GM19023 (cell line): Measurements from ENCODE around the gene MYH15.

Experiments used
- ATAC-seq: cut with Tn5 transposase; IDR thresholded peaks from one replicate; pipeline ENCODE4 v1.9.1; 2021; ENCODE audit warnings: mild to moderate bottlenecking, moderate library complexity; ENCODE audit not compliant: unreplicated experiment

The MYH15 gene

DNA sequence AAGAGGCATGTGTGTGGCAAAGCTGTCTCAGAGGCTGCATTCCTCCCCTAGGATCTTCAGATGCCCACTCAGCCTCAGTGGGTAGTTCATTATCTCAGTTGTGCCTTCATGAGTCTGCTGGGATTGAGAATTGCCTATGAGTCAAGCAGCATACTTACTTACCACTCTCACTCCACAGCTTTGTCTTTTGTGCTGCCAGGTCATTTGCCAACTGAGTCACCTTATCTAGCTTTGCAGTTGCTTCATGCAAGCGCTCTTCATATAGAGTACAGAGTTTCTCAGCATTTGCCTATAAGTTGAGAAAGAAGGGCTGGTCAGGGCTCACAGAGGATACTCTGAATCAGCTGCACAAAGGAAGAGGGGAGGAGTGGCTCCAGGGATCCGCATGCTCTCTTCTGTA lies 89.5 kb downstream of the MYH15 start:
- ATAC-seq = no peak

DNA sequence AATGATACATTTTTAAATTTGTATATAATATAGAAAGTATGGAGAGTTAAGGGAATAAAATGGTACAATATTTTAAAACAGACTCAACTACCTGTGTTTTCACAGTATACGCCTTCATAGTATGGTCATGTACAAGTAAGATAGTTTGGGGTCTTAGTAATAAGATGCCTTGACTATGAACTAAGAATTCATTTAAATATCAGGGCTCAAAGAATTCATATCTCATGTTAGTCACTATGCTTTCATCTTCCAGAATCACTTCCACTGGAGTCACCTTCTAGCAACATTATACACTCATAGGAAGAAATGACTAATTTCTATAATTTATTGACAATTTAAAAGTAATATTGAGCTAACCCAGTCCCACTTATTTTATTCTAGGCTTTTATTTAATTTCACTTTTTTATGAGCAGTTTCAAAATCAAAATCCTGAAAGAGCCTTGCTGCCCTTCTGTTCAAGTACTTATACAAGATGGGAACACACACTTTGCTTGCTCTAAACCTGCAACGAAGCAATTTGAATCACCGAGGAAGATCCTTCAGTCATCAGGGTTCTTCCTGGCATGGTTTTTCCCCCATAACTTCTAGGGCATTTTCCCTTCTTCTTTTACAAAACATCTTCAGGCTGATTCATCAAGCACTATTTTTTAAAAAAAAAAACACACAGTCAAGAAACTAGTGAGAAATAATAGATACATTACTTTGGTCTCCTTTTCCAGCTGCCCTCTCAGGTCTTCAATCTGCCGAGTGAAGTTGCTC lies 94.1 kb downstream of the MYH15 start:
- no peak for ATAC-seq

DNA sequence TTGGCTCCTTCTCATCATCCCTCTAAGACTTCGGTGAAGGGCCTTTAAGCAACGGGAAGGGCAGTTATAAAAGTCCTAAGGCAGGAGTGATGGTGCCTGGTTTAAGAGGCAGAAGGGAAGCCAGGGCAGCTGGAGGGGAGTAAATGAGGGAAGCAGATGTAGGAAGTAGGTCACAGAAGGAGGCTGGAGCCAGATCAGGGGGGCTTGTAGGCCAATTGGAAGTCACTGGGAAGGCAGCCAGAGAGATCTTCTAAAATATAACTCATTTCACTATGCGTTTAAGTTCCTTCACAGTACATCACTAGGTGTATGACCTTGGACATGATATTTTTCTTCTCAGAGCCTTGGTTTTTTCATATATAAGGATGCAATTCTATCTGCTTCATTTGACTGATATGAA lies 94.7 kb downstream of the MYH15 start:
- ATAC-seq = no peak

DNA sequence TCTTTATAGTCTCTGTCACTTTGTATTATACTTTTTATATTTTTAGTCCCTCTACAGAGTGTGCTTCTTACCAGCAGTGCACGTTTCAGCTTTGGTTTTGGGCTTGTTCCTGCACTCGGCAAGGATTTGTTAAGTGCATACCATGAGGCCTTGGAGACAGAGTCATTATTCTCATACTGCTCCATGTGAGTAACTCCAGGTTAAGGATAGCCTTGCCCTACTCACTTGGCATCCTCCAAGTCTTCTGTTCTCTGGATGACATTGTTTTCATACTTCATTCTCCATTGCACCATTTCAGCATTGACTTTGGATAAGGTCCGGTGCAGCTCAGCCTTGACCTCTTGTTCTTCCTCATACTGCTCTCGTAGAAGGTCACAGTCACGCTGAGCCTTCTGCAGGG lies 96.4 kb downstream of the MYH15 start:
- no peak for ATAC-seq

DNA sequence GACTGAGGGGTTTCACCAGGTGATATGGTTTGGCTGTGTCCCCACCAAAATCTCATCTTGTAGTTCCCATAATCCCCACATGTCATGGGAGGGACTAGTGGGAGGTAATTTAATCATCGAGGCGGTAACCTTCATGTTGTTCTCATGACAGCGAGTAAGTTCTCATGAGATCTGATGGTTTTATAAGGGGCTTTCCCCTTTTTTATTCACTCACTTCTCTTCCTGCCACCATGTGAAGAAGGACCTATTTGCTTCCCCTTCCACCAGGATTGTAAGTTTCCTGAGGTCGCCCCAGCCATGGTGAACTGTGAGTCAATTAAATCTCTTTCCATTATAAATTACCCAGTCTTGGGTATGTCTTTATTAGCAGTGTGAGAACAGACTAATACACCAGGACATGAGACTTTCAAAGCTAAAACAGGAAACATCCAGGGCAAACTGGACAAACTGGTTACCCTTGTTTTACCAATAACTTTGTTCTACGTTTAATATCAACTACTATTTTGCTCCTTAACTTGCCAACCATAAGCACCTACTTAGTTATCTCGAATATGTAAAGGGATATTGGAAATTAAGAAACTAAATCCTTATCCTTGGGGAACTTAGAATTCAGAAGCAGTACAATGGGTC lies 98.2 kb downstream of the MYH15 start:
- ATAC-seq = no peak

DNA sequence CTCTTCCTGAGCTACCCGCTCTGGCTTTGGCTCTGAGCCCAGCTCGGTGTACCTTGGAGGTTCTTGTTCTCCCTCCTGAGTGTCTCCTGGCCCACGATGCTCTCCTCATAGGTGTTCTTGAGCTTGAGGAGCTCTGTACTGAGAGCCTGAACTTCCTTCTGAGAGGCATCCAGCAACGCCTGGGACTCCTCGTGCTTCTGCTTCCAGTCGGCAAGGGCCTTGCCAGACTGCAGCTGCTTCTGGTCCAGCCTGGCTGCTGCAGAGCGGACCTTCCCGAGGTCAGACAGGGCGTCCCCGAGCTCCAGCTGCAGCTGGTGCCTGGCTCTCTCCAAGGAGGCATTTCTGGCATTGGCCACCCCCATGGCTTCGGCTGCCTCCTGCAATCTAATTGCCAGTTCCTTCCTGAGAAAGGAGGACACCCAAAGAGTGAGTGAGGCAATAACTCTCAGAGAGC lies 99.8 kb downstream of the MYH15 start:
- no peak for ATAC-seq

DNA sequence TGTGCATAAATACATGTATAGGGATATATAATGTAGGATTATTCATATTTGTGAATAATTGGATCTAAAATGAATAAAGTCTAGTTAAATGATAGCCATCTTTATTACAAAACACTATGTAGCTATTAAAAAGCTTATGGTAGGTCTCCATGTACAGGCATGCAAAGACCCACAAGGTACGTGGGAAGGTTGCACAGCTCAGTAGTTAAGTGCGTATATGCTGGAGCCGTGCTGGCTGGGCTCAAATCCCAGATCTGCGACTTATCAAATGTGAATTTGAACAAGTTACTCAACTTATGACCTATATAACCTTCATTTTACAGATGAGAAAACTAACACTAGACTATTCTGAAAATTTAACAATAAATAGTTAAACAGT lies 100.6 kb downstream of the MYH15 start:
- ATAC-seq = no peak

DNA sequence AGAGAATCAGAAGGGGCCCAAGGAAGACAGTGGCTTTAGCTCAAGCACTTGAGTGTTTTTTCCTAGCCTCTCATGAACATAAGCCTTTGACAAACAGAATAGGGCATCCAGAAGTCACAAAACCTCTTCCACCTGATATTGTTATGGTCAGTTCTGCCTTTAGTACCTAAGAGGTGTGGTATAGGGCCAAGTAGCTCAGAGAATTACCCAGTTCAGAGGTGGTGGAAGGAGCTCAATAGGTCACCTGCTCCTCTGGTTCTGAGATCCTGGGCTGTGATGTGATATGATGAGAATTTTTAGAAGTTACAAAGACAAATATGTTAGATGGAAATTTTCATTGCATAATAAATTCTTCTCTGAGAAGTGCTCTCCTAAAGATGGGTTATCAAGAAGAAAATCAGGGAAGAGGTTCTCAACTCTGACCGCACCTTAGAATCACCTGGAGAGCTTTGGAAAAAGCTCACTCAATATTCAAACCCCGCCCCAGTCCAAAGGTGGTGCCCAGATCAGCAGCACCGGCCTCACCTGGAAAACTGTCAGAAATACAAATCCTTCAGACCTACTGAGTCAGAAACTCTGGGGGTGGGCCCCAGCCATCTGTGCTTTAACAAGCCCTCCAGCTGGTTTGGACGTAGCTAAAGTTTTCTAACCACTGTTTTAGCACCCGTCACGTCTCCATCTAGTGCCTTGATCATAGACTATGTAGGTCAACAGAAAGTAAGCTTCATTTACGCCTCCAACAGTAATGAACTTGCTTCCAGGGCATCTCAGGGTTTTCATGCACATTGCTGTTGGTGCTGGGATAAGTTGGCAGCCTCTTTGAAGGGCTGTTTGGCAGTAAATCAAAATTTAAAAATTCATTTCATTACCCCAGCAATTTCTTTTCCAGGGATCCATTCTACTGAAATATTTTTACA lies 101.3 kb downstream of the MYH15 start:
- ATAC-seq = no peak

DNA sequence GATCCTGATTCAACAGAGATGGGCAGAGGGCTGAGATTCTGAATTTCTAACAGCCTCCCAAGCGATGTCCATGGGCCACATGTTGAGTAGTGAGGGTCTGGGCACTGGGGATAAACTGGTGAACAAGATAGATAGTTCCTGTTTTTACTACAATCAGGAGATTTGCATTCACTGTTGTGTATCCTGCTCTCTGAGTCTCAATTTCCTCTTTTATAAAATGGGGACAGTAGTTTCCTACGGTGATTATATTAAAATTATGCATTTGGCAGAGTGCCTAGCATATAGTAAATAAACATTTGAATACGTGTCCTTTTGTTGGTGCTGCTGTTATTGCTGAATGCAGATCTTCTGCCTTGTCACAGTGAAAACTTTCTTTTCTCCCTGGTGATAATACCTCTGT lies 102.5 kb downstream of the MYH15 start:
- no peak for ATAC-seq

DNA sequence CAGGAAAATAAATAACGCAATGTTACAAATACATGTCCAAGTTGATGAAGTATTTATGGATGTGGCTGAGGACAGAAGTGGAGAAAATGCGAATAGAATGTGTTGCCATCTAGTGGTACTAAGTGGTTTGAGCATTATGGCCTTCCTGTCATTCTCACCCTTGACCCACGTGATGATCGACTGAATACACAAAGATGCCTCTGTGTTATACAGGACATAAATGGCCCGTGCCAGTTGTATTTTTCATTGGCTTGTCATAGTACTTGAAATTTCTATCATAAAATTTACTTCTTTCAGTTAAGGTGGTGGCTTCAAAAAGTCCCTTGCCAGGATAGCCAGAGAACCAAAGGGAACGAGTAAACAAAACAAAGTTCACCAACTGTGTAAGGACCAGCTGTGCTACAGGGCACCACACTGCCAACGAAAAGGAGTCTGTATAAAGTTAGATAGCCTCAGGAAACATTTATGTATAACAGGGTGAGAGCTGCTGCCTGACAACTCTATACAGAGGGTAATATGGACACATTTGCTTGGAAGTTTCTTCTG lies 103.7 kb downstream of the MYH15 start:
- peak; percentile 95 for ATAC-seq

DNA sequence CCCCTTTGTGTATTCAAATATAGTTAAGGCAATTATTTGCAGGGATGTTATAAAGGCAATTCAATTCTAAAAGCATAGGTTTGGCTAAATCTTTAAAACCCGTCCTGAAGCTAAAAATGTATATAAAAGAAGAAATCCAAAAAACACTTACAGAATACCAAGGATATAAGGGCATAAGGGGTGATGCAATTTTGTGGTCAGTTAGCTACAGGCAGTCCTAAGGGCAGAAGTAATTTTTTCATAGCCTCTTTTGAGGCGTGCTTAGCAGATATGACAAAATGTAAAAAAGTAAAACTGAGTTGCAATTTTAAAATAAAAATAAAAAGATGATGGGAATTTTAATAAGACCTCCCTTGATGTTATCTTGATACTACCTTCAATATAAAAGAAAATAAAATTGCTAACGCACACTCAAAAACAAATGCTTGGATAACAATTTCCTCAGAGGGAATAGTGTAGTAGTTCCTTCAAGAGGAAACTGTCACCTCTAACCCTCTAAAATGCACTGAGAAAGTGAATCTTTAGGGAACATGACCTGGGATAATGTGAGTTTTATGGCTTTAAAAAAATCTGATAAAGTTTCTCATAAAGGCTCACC lies 104.2 kb downstream of the MYH15 start:
- ATAC-seq = peak; percentile 15

DNA sequence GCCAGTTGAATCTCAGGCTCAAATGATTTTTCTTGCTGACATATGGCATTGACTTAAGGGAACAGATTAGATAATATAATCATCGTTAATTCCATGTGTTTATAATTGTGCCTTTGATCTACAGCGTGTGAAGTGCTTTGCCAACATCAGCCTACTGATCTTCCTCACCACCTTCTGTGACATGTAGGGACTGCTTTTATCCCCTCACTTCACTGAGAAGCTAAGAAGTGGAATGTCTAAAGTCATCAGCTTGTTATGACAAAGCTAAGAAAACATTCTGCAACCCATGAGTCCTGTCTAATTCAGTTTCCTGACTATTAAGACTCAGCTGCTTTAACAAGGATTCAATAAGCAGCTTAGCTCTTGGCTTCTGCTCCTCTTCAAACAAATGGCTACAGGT lies 106.0 kb downstream of the MYH15 start:
- ATAC-seq = no peak

DNA sequence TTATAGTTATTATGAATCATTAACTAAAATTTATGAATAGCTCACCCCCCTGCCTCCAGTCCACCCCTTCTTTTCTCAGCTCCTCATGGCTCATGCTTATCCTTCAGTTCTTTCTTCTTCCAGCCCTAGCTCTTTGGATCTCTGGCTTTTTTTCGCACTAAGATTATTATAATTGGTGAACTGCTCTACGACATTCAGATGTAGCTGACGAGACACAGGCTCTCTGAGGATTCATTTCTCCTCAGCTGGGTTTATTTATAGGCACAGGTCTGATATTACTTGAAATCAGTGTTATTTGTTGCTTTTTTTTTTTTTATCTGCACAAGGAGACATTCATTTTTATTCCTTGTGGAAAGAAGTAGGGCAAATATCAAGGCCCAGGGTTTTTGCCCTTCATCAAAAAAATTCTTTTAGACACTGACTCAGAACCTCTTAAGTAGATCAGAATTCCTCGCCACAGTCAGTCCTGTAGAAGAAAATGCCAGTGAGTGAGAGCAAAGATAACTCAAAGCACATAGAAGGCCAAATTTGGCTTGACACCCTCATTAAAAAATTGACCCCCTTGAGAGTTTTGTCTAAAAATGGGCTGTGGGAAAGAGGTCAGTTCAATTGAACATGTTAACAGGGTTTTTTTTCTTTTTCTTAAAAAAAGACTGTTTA lies 106.6 kb downstream of the MYH15 start:
- no peak for ATAC-seq

DNA sequence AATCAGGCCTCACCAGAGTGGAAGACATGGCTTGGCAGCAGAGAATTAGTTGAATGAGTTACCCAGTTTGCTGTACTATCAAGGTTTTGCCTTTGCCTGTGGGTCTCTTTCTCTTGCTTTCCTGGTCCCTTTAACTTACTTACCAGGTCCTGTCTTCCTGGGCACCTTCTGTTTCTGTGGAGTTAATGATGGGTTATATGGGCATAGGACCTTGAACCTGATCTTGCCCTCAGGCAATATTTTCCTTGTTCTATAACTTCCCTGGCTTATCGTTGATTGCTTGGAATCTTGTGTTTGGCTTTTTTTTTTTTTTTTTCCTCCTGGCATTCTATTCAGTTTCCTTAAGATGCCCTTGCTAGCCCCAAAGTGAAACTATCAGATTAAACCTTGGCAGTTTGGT lies 107.2 kb downstream of the MYH15 start:
- no peak for ATAC-seq

DNA sequence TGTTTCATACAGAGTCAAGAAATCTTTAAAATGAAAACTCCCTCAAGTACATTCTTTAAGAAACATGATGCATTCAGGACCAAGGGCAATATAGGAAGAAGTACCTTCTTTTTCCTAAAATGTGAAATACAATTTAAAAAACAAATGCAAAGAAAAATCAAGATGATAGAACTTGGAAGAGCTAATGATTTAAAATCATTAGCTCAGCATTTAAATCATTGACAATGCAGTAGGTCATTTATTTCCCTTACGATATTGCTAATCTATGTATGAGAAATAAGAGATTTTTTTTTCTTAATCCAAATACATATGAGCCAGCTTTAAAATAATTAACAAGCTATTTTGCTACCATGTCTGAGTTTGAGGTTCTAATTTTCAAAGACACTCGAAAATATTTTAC lies 108.6 kb downstream of the MYH15 start:
- ATAC-seq = no peak

DNA sequence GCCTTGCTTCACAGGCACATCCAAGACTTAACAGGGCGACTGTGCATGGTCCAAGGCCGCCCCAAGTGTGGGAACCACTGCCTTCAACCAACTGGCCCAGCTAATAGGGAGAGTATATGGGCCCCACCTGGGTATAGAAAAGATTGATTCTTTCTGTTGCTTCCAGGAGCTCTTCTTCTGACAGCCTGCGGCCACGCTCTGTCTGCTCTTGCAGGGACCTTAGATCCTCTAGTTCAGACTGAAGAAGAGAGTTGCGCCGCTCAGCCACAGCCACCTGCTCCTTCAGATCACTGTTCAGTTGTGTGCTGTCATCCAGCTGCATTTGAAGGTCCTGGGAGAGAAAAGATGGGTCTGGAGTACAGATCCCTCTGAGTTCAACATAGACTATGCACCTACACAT lies 111.9 kb downstream of the MYH15 start:
- no peak for ATAC-seq

DNA sequence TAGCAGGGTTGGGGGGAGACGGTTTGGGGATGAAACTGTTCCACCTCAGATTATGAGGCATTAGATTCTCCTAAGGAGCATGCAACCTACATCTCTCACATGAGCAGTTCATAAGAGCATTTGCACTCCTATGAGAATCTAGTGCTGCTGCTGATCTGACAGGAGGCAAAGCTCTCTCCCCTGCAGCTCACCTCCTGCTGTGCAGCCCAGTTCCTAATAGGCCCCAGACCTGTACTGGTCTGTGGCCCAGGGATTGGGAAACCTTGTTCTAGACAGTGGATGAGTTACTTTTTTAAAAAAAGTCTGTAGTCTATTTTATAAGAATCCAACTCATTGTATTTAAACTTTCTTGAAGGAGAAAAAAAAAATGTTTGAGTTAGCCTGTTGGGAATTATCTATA lies 114.1 kb downstream of the MYH15 start:
- ATAC-seq = no peak

DNA sequence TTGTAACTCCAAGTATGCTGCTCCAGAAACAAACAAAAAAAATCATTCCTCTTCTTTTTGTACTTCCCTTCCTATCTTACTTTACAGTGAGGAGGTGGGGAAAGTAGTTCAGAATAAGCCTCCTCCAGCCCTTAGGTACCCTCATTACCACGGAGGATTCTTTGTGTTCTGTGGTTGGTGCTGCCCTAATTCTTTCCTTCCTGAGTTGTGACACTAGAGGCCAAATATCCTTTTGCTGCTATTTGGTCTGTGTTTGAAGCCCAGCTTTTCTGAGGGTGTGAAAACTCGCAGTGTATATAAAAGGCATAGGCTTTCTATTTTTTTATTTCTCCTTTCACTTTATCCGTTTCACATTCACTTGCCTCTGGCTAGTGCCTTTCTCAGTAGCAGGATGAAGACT lies 115.8 kb downstream of the MYH15 start:
- no peak for ATAC-seq

DNA sequence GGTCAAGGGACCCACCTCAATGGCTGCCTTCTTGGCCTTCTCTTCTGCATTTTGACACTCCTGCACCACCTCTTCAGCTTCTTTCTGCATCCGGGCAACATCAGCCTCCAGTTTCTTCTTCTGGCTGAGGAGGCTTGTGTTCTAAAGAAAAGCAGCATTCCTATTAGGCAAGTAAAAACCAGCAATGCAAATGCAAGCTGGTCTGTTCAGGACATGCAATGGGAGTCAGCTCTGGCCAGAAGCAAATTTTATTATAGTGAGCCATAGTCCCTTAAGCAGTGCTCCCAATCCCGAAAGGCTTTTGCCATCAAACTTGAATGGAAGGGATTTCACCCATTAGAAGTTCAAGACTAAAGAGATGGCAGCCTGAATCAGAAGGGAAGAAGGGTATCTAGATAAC lies 116.4 kb downstream of the MYH15 start:
- ATAC-seq = no peak

DNA sequence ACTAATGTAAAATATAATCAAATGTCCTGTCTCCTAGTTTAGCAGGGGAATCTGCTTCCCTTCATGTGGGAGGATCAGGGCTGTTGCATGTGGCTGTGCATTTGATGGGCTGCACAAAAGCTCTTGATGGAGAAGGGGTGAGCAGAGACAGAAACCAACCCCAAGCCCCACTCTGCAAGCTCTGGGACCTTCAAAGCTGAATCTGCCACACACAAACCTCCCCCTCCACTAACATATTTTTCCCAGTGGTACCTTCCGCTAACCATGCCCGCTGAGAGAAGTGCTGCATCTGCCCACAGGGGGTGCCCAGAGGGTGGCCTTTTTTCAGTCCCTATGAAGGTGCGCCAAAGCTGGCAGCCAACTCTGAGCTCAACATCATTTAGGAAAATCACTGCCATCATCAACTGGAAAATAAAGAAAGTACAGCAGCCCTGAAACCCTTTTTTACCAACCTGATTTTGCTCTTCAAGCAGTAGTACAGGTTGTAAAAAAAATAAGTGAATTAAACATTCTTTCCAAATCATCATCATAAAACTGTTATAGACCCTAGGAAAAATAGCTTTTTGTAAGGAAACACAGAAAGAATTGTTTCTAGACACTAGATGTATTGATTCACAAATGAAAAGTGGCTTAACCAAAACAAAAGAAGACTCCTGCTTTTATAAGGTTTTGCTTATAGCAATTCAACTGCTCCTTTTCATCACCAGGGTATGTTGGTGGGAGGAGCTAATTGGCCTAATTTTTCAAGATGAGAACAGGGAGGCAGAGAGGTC lies 117.1 kb downstream of the MYH15 start:
- no peak for ATAC-seq
